ENCODE data around the gene LAMA2. TPM values are rescaled to one million over a fixed set of nuclear protein-coding genes. Genes with fewer than 3 reads are reported as not detected.

Gene LAMA2
- total RNA-seq, 2 experiments from 2014 or later = 0.69 to 1.5 TPM

GRCh38 chr6:129210684-129211083 lies 327.7 kb downstream of the LAMA2 start:
- intact Hi-C loops (cut with micrococcal nuclease) = no loop called here
- Mint-ChIP-seq H3K4me3 (no peak overlapping the region), H3K27me3 (peaks cover 2% of the 10 kb centered on the region), H3K9me3 (no peaks in the 10 kb centered on the region), H3K4me1 (ENCODE audit: low read depth) (no peaks in the 10 kb centered on the region), H3K27ac (no peak overlapping the region), H3K36me3 (ENCODE audit: low read depth) (no peaks in the 10 kb centered on the region)
- ATAC-seq (no peak), DNase-seq (no peak)
- no peak for TF ChIP-seq CTCF (IDR thresholded peaks at IDR 0.05)
- POLR2A ChIA-PET = interaction anchor here (0.6 kb wide), 1 partner anchor 247 kb away, joined by 3 read pairs; no protein-coding TSS in a partner anchor
- CTCF ChIA-PET = no interaction called here

- no peak for TF ChIP-seq CTCF (IDR thresholded peaks at IDR 0.05)
- Mint-ChIP-seq H3K9me3 (no peaks in the 10 kb centered on the region), H3K36me3 (ENCODE audit: low read depth) (no peaks in the 10 kb centered on the region), H3K4me1 (ENCODE audit: low read depth) (no peaks in the 10 kb centered on the region), H3K4me3 (no peak overlapping the region), H3K27me3 (peaks cover 2% of the 10 kb centered on the region), H3K27ac (no peak overlapping the region)
- no peak for ATAC-seq
- DNase-seq = no peak
- intact Hi-C loops (cut with micrococcal nuclease) = no loop called here
- POLR2A ChIA-PET = no interaction called here
- CTCF ChIA-PET = no interaction called here
These were observed 328.7 kb downstream of the LAMA2 start for GRCh38 chr6:129211626-129212025.

GRCh38 chr6:129212081-129212480 lies 329.1 kb downstream of the LAMA2 start:
- H3K9me3 Mint-ChIP-seq = no peaks in the 10 kb centered on the region
- no peaks in the 10 kb centered on the region for H3K27me3 Mint-ChIP-seq
- no peak overlapping the region for H3K27ac Mint-ChIP-seq
- ChIA-PET CTCF (no interaction called here), POLR2A (no interaction called here)
- H3K4me1 Mint-ChIP-seq (ENCODE audit: low read depth) = no peaks in the 10 kb centered on the region
- H3K36me3 Mint-ChIP-seq (ENCODE audit: low read depth) = no peaks in the 10 kb centered on the region
- no peak for TF ChIP-seq CTCF (IDR thresholded peaks at IDR 0.05)
- ATAC-seq = no peak
- H3K4me3 Mint-ChIP-seq = no peak overlapping the region
- no peak for DNase-seq
- intact Hi-C loops (cut with micrococcal nuclease) = no loop called here

GRCh38 chr6:129215246-129215645 lies 332.3 kb downstream of the LAMA2 start:
- TF ChIP-seq CTCF (IDR thresholded peaks at IDR 0.05) = no peak
- ATAC-seq (no peak), DNase-seq (no peak)
- Mint-ChIP-seq H3K27me3 (no peaks in the 10 kb centered on the region), H3K36me3 (ENCODE audit: low read depth) (no peaks in the 10 kb centered on the region), H3K27ac (no peak overlapping the region), H3K9me3 (no peaks in the 10 kb centered on the region), H3K4me1 (ENCODE audit: low read depth) (no peaks in the 10 kb centered on the region), H3K4me3 (no peak overlapping the region)
- ChIA-PET POLR2A (no interaction called here), CTCF (no interaction called here)
- intact Hi-C loops (cut with micrococcal nuclease) = no loop called here

- ChIA-PET POLR2A (no interaction called here), CTCF (interaction anchor here (0.7 kb wide), 1 partner anchor 13 kb away, joined by 3 read pairs; no protein-coding TSS in a partner anchor)
- Mint-ChIP-seq H3K27me3 (no peaks in the 10 kb centered on the region), H3K9me3 (no peaks in the 10 kb centered on the region), H3K27ac (no peak overlapping the region), H3K36me3 (ENCODE audit: low read depth) (no peaks in the 10 kb centered on the region), H3K4me3 (no peak overlapping the region), H3K4me1 (ENCODE audit: low read depth) (no peaks in the 10 kb centered on the region)
- ATAC-seq = no peak
- TF ChIP-seq CTCF (IDR thresholded peaks at IDR 0.05) = no peak
- intact Hi-C loops (cut with micrococcal nuclease) = no loop called here
- DNase-seq = no peak
These were observed 333.1 kb downstream of the LAMA2 start for GRCh38 chr6:129215916-129216520.

All from activated CD8-positive, alpha-beta T cell treated with anti-CD3 and anti-CD28 coated beads for 36 hours (primary cell).